ENCODE measurements around the gene N4BP2.

The N4BP2 gene

GRCh38 chr4:40205259-40206198, 148.9 kb downstream of the N4BP2 start:
- no peak overlapping the region for H3K4me3 ChIP-seq (ENCODE audit: control insufficient read depth, low read depth, low read length)
- TF ChIP-seq, protein P1, sequence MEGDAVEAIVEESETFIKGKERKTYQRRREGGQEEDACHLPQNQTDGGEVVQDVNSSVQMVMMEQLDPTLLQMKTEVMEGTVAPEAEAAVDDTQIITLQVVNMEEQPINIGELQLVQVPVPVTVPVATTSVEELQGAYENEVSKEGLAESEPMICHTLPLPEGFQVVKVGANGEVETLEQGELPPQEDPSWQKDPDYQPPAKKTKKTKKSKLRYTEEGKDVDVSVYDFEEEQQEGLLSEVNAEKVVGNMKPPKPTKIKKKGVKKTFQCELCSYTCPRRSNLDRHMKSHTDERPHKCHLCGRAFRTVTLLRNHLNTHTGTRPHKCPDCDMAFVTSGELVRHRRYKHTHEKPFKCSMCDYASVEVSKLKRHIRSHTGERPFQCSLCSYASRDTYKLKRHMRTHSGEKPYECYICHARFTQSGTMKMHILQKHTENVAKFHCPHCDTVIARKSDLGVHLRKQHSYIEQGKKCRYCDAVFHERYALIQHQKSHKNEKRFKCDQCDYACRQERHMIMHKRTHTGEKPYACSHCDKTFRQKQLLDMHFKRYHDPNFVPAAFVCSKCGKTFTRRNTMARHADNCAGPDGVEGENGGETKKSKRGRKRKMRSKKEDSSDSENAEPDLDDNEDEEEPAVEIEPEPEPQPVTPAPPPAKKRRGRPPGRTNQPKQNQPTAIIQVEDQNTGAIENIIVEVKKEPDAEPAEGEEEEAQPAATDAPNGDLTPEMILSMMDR (conservative IDR thresholded peaks at IDR 0.05; ENCODE audit: control insufficient read depth, insufficient read depth, low read depth, low read length): no peak

GRCh38 chr4:40206426-40206825, 149.8 kb downstream of the N4BP2 start:
- TF ChIP-seq, protein P1 (conservative IDR thresholded peaks at IDR 0.05; ENCODE audit: control insufficient read depth, insufficient read depth, low read depth, low read length): no peak
- no peak for DNase-seq (ENCODE audit: low read depth)
- no peak overlapping the region for H3K4me3 ChIP-seq (ENCODE audit: control insufficient read depth, low read depth, low read length)

More at GRCh38 chr4:40205259-40206198, 148.9 kb downstream of the N4BP2 start:
- DNase-seq (ENCODE audit: low read depth): no peak

All from fibroblast of mammary gland (primary cell).